ENCODE data around the gene MEX3A.
"Not testable (repeated sequence)": the region's sequence is repeated elsewhere in the genome, so short reads cannot be mapped to it uniquely, and the experiment has no call there.

The MEX3A gene

GRCh38 chr1:156055281-156056048 lies 26.8 kb downstream of the MEX3A start:
- DNase-seq (ENCODE audit: low read depth, low spot score): no peak

- DNase-seq (ENCODE audit: low read depth, low spot score): peak; percentile 77
These were observed 27.6 kb downstream of the MEX3A start, which contains the start of gene LAMTOR2 for GRCh38 chr1:156054500-156055280. LAMTOR2 (plus strand) TSS chr1:156054782; CDS start chr1:156054890, 108 bp downstream.

DNA sequence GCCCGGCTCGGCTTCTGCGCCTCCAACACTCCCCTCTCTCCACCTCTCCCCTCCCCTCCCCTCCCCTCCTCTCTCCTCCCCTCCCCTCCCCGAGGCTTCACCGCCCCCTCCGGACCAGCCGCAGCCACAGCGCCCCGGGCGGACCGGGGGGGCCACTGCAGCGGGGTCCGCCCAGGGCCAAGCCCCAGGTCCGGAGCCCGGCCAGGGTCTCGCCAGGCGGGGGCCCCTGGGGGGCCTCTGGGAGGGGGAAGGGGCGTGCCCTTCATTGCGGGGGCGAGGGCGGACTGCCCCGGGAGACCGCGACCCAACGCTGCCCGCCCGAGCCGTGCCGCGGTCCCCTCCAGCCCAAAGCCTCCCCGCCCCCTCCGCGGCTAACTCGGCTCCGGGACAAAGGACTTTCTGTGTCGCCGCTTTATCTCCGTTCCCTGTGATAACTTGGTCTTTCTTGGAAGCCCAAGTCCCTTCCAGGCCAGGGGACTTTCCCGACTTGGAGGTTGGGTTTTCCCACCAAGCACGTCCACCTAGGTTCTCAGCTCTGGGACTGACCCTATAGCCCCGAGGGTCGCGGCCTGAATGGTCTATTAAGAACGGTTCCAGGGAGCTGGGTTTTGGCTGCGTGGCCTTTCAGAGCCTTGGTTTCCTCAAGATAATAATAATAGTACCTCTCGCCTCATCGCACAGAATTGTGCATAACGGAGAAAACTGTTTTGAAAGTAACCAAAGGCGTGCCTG lies 28.3 kb downstream of the MEX3A start, which contains the start of gene UBQLN4:
UBQLN4 (minus strand) TSS at position 31 of the 732 bp plus-strand sequence. CDS start 97 bp downstream, outside the sequence.
- DNase-seq (ENCODE audit: low read depth, low spot score): no peak

- no peak for DNase-seq (ENCODE audit: low read depth, low spot score)
These were observed 29.1 kb downstream of the MEX3A start for GRCh38 chr1:156052862-156053767.

DNA sequence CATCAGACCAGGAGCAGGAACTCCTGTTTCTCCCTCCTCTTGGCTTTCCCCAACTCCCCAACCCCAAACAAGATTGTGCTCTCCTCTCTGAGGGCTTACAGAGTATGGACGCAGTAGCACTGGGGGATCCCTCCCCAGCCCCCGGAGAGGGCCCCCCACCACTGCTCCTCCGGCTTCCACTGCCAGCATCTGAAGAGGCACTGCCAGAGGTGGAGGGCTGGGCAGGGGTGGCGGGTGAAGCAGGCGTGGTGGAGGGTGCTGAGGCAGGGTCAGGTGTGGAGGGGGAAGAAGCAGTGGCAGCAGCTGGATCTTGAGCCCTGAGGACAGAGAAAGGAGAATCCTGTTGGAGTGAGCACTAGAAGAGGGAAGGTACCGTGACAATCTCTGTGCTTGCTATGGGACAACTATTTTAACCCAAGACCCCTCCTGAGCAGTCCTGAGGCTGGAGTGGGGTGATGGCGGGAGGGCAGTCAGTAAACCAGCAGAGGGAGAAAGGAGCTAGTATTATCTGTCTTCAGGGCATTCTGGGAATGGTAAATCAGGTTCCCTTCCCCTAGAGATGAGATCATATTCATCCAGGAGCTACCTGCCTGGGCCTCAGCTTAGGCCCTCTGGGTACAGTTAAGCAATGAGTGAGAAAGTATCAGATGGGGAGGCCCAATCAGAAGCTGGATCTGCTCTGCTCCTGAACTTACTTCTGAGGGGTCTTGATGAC lies 31.1 kb downstream of the MEX3A start:
- no peak for DNase-seq (ENCODE audit: low read depth, low spot score)

DNA sequence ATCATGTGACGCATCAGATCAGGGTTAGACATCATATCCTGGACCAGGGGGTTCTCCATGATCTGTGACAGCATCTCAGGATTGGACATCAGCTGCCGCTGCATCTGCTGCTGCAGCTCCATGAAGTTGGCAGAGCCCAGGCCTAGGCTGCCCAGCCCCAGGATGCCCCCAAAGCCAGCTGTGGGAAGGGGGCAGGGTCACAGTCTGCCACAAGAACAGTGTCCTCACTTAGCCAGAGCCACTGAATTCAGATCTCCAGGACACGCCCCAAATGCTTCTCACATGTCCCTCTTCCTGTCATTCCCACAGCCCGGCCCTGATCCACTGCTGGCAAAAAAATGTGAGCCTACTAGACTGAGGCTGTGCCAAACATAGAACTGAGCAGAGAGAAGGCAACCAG lies 31.9 kb downstream of the MEX3A start:
- no peak for DNase-seq (ENCODE audit: low read depth, low spot score)

DNA sequence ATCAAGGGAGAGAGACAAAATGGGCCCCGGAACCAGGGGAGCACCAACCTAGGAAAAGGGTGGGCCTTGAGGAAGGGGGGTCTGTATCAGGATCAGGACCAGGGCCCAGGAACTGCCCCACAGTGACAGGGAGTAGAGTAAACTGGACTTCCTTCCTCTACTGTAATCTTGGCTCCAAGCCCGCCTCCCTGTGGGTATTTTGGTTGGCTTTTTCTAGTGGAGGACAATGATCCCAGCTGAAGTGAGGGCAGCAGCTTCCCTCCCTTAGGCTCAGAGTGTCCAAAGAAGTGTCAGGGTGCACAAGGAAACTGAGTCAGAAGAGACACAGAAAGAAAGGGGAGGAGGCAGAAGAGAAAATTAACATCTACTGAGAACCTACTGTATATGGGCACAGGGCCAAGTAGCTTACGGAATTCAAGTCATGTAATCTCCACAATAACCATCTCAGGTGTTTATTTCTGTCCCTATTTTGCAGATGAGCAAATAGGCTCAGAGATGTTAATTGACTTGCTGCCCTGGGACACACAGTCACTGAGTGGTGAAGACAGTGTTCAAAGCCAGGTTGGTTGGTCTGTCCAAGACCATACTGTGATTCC lies 33.5 kb downstream of the MEX3A start:
- DNase-seq (ENCODE audit: low read depth, low spot score): no peak

DNA sequence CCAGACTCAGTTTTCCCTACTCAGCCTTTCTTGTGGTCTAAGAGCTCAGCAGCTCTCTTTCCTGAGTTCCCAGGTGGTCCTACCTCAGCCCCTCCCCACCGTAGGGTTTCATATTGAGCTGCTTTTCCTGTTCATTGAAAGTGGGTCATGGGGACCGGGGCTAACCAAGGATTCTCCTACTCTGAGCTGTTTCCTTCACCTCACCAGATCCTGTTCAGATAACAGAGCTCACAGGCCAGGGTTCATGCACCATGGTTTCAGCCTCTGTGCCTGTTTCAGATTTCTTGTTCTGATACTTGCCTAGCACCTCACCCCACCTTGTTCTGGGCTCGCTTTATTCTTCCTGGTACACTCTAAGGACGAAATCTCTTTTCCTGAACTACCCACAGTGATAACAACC lies 37.2 kb downstream of the MEX3A start:
- DNase-seq (ENCODE audit: low read depth, low spot score): no peak

GRCh38 chr1:156042828-156043227 lies 39.4 kb downstream of the MEX3A start:
- no peak for DNase-seq (ENCODE audit: low read depth, low spot score)

DNA sequence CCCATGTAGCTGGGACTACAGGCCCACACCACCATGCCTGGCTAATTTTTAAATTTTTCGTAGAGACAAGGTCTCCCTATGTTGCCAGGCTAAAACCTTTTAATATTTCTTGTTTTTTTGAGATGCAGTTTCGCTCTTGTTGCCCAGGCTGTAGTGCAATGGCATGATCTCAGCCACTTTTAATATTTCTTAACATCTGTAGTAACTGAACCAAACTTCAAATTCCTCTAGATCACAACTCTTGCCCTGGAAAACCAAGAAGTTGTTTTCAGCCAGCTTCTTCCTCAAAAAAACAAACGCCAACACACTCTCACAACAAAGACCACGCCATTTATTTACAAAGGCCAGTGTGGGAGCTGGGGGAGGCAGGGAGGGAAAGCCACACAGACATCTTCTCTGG lies 47.3 kb downstream of the MEX3A start:
- DNase-seq (ENCODE audit: low read depth, low spot score): not testable (repeated sequence)

- DNase-seq (ENCODE audit: low read depth, low spot score): peak; percentile 44
These were observed 49.3 kb downstream of the MEX3A start for GRCh38 chr1:156033011-156033410.

DNA sequence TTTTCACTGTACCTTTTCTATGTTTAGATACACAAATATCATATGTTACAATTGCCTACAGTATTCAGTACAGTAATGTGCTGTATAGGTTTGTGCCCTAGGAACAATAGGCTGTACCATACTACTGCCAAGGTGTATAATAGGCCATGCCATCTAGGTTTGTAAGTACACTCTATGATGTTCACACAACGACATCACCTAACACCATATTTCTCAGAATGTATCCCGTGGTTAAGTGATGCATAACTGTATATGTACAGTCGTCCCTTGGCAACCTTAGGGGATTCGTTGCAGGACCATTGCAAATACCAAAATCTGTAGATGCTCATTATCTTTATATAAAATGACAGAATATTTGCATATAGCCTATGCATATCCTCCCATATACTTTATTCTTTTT lies 55.7 kb downstream of the MEX3A start:
- no peak for DNase-seq (ENCODE audit: low read depth, low spot score)

DNA sequence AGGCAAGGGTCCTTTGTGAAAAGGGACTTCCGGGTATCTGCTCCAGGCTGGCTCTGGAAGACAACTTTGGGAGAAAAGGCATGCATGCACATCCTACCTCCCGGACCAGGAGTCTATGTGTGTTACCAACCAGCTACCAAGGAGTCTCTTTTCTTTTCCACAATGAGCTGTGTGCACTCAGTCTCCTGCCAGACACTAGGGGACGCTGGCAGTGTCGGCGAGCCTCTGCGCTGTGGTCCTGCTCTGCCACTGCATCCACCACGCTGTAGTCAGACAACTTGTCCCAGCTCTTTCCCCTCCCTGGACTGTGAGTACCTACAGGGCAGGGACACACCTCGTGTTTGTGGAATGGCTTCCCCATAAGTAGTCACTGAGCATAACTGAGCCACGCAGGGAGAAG lies 56.4 kb downstream of the MEX3A start:
- no peak for DNase-seq (ENCODE audit: low read depth, low spot score)

- no peak for DNase-seq (ENCODE audit: low read depth, low spot score)
These were observed 57.5 kb downstream of the MEX3A start for GRCh38 chr1:156024801-156025200.
